OCI-LY1 (cell line): ENCODE measurements around the gene BRIP1.
"Not testable (repeated sequence)": the region's sequence is repeated elsewhere in the genome, so short reads cannot be mapped to it uniquely, and the experiment has no call there.

Experiments
- H2AFZ ChIP-seq: fragments of 200-600 bp; sonication (generic), shearing (Covaris generic); 2 replicates; pipeline ENCODE4 v1.6.0; 2014; ENCODE audit warnings: antibody characterized with exemption, mild to moderate bottlenecking, low read length
- H3F3A ChIP-seq: fragments of 200-600 bp; sonication (generic), shearing (Covaris generic); 2 replicates; pipeline ENCODE4 v1.6.0; 2014; ENCODE audit warnings: mild to moderate bottlenecking, antibody characterized with exemption, low read length, moderate library complexity; ENCODE audit not compliant: insufficient read depth
- H3K27ac ChIP-seq: fragments of 200-600 bp; sonication (generic); 2 replicates; pipeline ENCODE4 v1.5.1; 2014; ENCODE audit warnings: low read length, mixed run types, mild to moderate bottlenecking, low read depth; ENCODE audit not compliant: poor library complexity, severe bottlenecking
- H3K27me3 ChIP-seq: fragments of 200-600 bp; sonication (generic); 2 replicates; pipeline ENCODE4 v1.6.0; 2014; ENCODE audit warnings: antibody characterized with exemption, mild to moderate bottlenecking, low read length, moderate library complexity; ENCODE audit not compliant: insufficient read depth
- H3K36me3 ChIP-seq: fragments of 200-600 bp; sonication (generic); 2 replicates; pipeline ENCODE4 v1.6.1; 2014; ENCODE audit warnings: mild to moderate bottlenecking, antibody characterized with exemption, low read length, moderate library complexity, mixed read lengths; ENCODE audit not compliant: insufficient read depth
- H3K4me1 ChIP-seq: fragments of 200-600 bp; sonication (generic); 2 replicates; pipeline ENCODE4 v1.5.1; 2014; ENCODE audit warnings: mild to moderate bottlenecking, low read length, moderate library complexity; ENCODE audit not compliant: insufficient read depth, severe bottlenecking
- H3K4me2 ChIP-seq: fragments of 200-600 bp; sonication (generic), shearing (Covaris generic); 2 replicates; pipeline ENCODE4 v1.6.1; 2014; ENCODE audit warnings: low read length
- H3K4me3 ChIP-seq: fragments of 200-600 bp; sonication (generic); 2 replicates; pipeline ENCODE4 v1.5.1; 2014; ENCODE audit warnings: low read length, low read depth, mild to moderate bottlenecking, mixed read lengths; ENCODE audit not compliant: poor library complexity, severe bottlenecking
- H3K79me2 ChIP-seq: fragments of 200-600 bp; shearing (Covaris generic); 2 replicates; pipeline ENCODE4 v1.6.1; 2016; ENCODE audit warnings: mixed run types, low read length, mixed read lengths; ENCODE audit not compliant: insufficient read depth
- H3K9ac ChIP-seq: fragments of 200-600 bp; sonication (generic), shearing (Covaris generic); 2 replicates; pipeline ENCODE4 v1.6.1; 2014; ENCODE audit warnings: mild to moderate bottlenecking, low read length, mixed read lengths
- H3K9me2 ChIP-seq: fragments of 200-600 bp; sonication (generic), shearing (Covaris generic); 2 replicates; pipeline ENCODE4 v1.6.1; 2014; ENCODE audit warnings: low read depth, mild to moderate bottlenecking, low read length, mixed read lengths
- H3K9me3 ChIP-seq: fragments of 200-600 bp; shearing (Covaris generic); 2 replicates; pipeline ENCODE4 v1.6.1; 2014; ENCODE audit warnings: low read length, mixed read lengths
- H4K20me1 ChIP-seq: fragments of 200-600 bp; sonication (generic), shearing (Covaris generic); 2 replicates; pipeline ENCODE4 v1.6.0; 2016; ENCODE audit warnings: mild to moderate bottlenecking, low read length; ENCODE audit not compliant: insufficient read depth
- EZH2 ChIP-seq: fragments of 200-600 bp; sonication (generic), shearing (Covaris generic); IDR thresholded peaks from 2 replicates; pipeline ENCODE4 v1.8.0; 2017; ENCODE audit warnings: borderline replicate concordance, mixed run types, mild to moderate bottlenecking, antibody characterized with exemption, low read length, moderate library complexity, mixed read lengths
- TF ChIP-seq, protein P1 (sequence below): fragments of 200-600 bp; sonication (generic), shearing (Covaris generic); IDR thresholded peaks from 2 replicates; pipeline ENCODE4 v1.5.1; 2017; ENCODE audit warnings: mild to moderate bottlenecking, antibody characterized with exemption, low read length, moderate library complexity, mixed read lengths

Gene BRIP1

DNA sequence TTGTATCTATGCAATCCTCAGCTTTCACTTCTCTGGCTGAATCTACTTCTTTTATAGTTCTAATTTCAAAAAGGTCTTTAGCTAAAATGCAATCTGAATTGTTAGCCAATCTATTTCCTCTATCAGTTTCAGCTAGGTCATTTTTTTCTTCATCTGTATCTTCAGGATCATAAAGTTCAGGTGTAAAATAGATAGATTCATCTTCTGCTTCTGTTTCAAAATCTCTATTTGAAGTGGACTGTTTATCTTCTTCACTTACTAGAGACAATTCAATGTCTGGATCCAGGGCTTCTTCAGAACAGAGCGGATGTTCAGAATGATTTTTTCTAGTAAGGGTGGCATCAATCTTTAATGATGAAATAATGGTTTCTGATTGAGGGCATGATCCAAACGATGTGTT lies 179.9 kb downstream of the BRIP1 start:
- TF ChIP-seq EZH2, result no peak
- TF ChIP-seq, protein P1, sequence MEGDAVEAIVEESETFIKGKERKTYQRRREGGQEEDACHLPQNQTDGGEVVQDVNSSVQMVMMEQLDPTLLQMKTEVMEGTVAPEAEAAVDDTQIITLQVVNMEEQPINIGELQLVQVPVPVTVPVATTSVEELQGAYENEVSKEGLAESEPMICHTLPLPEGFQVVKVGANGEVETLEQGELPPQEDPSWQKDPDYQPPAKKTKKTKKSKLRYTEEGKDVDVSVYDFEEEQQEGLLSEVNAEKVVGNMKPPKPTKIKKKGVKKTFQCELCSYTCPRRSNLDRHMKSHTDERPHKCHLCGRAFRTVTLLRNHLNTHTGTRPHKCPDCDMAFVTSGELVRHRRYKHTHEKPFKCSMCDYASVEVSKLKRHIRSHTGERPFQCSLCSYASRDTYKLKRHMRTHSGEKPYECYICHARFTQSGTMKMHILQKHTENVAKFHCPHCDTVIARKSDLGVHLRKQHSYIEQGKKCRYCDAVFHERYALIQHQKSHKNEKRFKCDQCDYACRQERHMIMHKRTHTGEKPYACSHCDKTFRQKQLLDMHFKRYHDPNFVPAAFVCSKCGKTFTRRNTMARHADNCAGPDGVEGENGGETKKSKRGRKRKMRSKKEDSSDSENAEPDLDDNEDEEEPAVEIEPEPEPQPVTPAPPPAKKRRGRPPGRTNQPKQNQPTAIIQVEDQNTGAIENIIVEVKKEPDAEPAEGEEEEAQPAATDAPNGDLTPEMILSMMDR, result no peak
- no peaks in the 10 kb centered on the region for H3K9me2 ChIP-seq
- no peak overlapping the region for H3K4me3 ChIP-seq
- H3K27me3 ChIP-seq, result no peaks in the 10 kb centered on the region
- H3F3A ChIP-seq, result no peaks in the 10 kb centered on the region
- no peaks in the 10 kb centered on the region for H4K20me1 ChIP-seq
- H3K79me2 ChIP-seq, result no peaks in the 10 kb centered on the region
- H3K27ac ChIP-seq, result no peak overlapping the region
- H3K4me1 ChIP-seq, result no peaks in the 10 kb centered on the region
- no peaks in the 10 kb centered on the region for H3K36me3 ChIP-seq
- H2AFZ ChIP-seq, result no peak overlapping the region
- no peak overlapping the region for H3K4me2 ChIP-seq
- no peak overlapping the region for H3K9ac ChIP-seq
- no peaks in the 10 kb centered on the region for H3K9me3 ChIP-seq

GRCh38 chr17:61680921-61681320 lies 182.4 kb downstream of the BRIP1 start:
- Histone ChIP-seq H3K4me2 (no peak overlapping the region), H3K79me2 (no peaks in the 10 kb centered on the region), H3K9me3 (no peaks in the 10 kb centered on the region), H3K9ac (no peak overlapping the region), H3K4me3 (no peak overlapping the region), H3F3A (no peaks in the 10 kb centered on the region), H3K9me2 (no peaks in the 10 kb centered on the region), H3K27me3 (no peaks in the 10 kb centered on the region), H3K4me1 (no peaks in the 10 kb centered on the region), H4K20me1 (no peaks in the 10 kb centered on the region), H2AFZ (no peak overlapping the region), H3K27ac (no peak overlapping the region), H3K36me3 (no peaks in the 10 kb centered on the region)
- TF ChIP-seq EZH2, result no peak
- TF ChIP-seq, protein P1, result no peak

DNA sequence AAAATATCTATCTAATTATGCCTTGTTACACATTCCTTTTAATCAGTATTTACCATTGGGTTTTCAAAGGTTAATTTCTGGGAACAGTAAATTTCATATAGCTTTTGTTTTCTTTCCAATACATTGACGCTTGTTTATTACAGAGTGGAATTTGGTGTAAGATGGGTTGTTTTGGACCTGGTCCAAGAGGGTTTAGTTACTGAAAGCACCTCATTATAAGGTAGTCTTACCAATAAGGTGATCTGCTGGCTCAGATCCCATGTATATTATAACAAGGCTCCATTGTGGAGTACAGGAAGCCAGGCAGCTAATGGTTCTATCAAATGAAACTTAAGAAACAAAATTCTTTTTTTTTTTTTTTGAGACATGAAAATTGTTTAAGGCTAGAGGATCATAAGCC lies 185.0 kb downstream of the BRIP1 start:
- no peak overlapping the region for H2AFZ ChIP-seq
- H3K4me3 ChIP-seq, result no peak overlapping the region
- no peak overlapping the region for H3K4me2 ChIP-seq
- no peaks in the 10 kb centered on the region for H3K9me2 ChIP-seq
- no peaks in the 10 kb centered on the region for H3K4me1 ChIP-seq
- H3K9me3 ChIP-seq, result no peaks in the 10 kb centered on the region
- H3K36me3 ChIP-seq, result no peaks in the 10 kb centered on the region
- no peaks in the 10 kb centered on the region for H3F3A ChIP-seq
- no peaks in the 10 kb centered on the region for H4K20me1 ChIP-seq
- H3K9ac ChIP-seq, result no peak overlapping the region
- no peak overlapping the region for H3K27ac ChIP-seq
- TF ChIP-seq, protein P1, result no peak
- TF ChIP-seq EZH2, result no peak
- H3K27me3 ChIP-seq, result no peaks in the 10 kb centered on the region
- no peaks in the 10 kb centered on the region for H3K79me2 ChIP-seq

- H3F3A ChIP-seq, H3K27ac ChIP-seq, H3K79me2 ChIP-seq, H2AFZ ChIP-seq, H3K36me3 ChIP-seq, H3K4me1 ChIP-seq, H3K27me3 ChIP-seq, H3K4me3 ChIP-seq, H3K9ac ChIP-seq, H3K4me2 ChIP-seq, H3K9me3 ChIP-seq, H4K20me1 ChIP-seq, H3K9me2 ChIP-seq: not testable (repeated sequence)
These were observed 186.0 kb downstream of the BRIP1 start for GRCh38 chr17:61677150-61677811.

DNA sequence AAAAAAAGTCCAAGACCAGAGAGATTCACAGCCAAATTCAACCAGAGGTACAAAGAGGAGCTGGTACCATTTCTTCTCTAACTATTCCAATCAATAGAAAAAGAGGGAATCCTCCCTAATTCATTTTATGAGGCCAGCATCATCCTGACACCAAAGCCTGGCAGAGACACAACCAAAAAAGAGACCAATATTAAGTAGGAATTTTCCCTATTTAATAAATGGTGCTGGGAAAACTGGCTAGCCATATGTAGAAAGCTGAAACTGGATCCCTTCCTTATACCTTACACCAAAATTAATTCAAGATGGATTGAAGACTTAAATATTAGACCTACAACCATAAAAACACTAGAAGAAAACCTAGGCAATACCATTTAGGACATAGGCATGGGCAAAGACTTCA lies 186.8 kb downstream of the BRIP1 start:
- not testable (repeated sequence) for H3K27me3 ChIP-seq, H3K4me3 ChIP-seq, H3K9ac ChIP-seq, H4K20me1 ChIP-seq, H3K9me3 ChIP-seq, H3K36me3 ChIP-seq, H3F3A ChIP-seq, H3K4me1 ChIP-seq, H3K27ac ChIP-seq, H3K9me2 ChIP-seq, H3K79me2 ChIP-seq, H3K4me2 ChIP-seq, H2AFZ ChIP-seq
